GM21515 (cell line): Measurements from ENCODE around the gene OR51A2.
"Not testable (repeated sequence)": the region's sequence is repeated elsewhere in the genome, so short reads cannot be mapped to it uniquely, and the experiment has no call there.

Source experiments
- ATAC-seq: cut with Tn5 transposase; IDR thresholded peaks from one replicate; pipeline ENCODE4 v1.9.1; 2021; ENCODE audit not compliant: unreplicated experiment

OR51A2 gene, protein sequence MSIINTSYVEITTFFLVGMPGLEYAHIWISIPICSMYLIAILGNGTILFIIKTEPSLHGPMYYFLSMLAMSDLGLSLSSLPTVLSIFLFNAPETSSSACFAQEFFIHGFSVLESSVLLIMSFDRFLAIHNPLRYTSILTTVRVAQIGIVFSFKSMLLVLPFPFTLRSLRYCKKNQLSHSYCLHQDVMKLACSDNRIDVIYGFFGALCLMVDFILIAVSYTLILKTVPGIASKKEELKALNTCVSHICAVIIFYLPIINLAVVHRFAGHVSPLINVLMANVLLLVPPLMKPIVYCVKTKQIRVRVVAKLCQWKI

DNA sequence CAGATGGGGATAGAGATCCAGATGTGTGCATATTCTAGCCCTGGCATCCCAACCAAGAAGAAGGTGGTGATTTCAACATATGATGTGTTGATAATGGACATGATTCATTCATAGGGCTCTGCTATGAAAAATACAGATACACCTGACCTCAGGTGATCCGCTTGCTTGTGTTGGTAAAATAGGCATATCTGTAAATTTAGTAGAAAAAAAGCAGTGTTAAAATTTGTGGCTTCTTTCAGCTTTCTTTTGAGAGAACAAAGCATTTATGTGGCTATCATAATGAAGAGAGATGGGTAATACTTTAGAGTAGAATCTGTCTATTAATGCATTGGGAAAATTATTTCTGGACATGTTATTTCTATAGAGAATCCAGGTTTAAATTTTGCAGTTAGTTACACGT is at the start of gene OR51A2:
OR51A2 (minus strand) TSS at position 101 of the 400 bp plus-strand sequence; CDS start at position 101, 0 bp downstream.
- ATAC-seq = not testable (repeated sequence)

DNA sequence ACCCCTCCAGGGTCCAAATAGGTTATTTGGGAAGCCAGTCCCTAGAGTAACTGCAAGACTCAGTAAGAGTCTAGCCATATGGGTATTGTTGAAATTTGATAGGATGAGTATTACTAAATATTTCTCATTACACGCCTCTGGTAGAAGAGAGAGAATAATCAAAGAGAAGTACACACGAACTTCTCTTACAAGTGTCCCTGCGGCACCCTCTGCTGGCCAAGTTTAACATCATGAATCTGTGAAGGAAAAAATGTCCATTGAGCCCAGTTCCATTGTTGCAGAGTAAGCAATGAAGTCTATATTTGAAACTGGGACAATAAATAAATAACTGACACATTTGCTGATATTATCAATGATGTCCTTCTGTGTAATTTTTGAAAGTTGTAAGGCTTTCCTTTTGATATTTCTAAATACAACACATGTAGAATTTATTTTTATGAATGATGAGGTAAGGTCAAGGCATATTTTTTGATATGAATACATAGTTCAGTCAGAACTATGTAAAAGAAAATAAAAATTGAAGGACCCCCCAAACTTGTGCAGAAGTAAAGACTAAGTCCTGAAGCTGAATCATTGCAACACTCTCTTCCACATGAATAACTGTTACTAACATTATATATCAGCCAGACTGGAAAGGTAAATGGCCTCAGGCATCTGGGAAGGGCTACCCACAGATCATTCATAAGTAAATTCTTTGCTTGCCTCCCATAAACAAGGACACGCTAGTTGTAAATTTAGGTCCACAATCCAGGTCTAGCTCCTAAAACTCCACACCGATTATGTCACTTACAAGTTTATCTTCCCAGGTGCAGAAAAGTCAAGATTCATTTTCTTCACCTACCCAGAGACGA is 49.1 kb upstream of the OR51A2 start:
- no peak for ATAC-seq

DNA sequence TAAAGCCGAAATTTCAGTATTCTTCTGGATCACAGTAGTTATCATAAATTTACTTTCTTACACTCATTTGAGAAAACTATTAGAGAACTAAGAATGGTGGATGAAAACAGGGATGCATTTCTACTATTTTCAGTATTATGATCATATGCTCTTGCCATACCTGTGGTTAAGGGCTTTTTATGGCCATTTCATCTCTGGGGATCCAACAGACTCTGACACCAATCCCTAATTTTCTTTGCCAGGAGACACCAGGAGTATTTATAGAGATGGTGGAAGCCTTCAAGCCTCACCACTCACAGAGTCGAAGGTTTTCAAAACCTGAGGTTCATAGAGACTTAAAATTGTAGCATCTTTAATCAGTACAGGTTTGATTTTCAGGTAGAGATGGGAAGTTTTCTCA is 39.0 kb upstream of the OR51A2 start, which contains the start of gene OR51L1:
OR51L1 (plus strand) TSS at position 301 of the 400 bp plus-strand sequence. CDS start 4,132 bp downstream, outside the sequence.
- no peak for ATAC-seq

DNA sequence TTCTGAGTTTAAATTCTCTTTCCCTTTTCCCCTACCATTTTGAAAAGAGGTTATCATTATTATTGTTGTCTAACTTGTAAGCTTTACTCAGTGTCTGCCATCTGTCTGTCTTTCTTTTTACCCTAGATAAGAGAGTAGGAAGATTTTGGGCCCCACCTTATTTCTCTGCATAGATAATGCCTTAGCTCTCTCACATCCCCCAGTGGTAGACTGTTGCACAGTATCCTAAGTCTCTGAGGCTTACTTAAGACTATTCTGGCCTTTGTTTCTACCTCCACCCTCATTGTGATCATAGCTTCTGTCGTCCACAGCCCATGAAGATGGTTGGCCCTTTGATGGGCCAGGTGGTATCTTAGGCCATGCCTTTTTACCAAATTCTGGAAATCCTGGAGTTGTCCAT is 35.5 kb upstream of the OR51A2 start:
- ATAC-seq = no peak

DNA sequence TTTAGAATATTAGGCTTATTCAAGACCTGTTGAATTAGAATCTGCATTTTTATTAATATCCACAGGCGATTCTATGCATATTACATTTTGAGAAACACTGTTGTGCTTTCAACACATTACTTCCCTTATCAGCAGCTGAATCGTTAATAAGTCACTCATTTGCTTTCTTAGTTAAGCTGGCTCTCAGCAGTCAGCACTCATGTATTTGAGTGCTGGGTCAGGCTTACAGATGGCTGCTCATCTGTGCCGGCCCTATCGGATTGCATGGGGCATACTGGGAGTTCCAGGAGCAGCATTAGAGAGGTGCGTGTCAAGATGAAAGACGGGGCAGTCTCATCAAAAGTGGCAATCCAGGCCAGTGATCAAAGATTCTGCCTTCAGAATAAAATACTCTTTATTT is 28.3 kb upstream of the OR51A2 start:
- ATAC-seq = no peak

DNA sequence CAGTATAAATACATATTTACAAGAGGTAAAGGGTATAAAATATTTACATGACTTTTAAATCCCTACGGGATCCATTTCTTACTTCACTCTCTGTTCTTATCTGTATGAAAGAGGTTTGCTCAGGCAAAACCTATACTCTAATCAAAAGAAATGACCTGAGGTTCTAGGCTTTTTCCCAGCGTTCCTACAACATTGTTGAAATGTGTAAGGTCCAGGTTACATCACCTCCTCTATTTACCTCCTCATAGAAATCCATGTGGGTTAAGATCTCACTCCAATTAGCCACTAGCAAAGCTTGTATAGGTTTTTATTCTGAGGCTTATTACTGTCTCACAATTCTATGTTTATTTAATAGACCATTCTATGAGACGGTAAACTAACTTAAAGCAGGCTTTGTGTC is 27.2 kb upstream of the OR51A2 start:
- no peak for ATAC-seq

DNA sequence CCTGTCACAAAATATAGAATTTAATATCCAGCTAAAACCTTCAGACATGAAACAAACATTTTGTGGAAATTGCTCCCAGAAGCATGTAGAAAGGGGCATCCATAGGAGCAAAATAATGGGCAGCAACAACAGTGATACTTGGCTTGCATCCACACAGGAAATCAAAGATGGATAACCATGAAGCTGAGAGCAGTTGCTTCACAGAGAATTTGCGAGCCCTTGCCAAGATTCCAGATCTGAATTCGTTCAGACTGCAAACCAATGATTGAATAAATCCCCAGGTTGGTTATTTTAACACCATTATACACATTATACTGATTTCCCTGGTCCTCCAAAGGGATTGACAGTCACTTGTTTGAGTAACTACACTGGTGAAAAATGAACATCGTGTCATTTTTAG is 23.5 kb upstream of the OR51A2 start:
- no peak for ATAC-seq

DNA sequence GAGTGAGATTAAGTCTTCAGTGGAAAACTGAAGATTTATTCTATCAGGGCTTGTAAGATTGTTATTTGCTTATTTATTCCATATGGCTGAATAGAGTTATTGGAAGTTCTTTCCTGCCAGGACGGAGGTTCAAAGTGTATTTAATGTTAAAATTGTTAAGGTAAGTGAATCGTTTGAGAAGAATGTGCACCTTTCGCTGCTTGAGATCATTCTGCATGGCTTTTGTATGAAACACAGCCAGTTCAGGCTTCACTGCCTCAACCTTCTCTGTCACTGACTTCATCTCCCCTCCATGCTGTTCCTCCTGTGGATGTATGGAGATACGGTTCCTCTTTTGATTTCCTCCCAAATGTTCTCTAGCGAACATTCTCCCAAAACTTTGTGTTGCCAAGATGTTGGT is 19.9 kb upstream of the OR51A2 start:
- no peak for ATAC-seq

DNA sequence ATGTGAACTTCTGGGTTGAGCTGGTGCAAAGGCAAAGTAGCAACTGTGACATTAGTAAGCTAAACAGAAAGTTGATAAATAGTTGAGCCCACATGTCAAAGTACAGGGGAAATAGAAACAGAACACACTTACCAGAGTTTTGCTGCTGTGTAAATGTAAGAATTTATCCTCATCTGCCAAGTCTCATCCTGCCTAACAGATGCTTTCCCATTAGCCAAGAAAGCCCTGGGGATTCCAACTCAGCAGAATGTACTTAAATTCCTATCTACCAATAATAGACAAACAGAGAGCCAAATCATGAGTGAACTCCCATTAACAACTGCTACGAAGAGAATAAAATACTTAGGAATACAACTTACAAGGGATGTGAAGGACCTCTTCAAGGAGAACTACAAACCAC is 7.3 kb upstream of the OR51A2 start:
- ATAC-seq = no peak

DNA sequence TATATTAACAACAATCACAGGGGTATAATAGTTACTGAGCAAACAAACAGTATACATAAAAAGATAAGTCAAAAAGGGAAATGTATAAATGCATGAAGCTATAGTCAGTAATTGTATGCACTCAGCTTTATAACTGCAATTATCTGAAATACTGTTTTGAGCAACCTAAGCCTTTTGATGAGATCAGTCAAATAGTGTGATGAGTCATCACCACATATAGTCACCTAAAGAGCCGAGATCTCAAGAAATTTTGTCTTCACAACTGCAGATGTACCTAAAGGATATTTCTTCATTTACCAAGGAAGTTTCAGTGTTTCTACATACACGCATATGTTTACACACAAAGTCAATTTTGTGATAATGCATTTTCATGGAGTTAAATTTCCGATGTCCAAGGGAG is 5.4 kb upstream of the OR51A2 start:
- no peak for ATAC-seq

DNA sequence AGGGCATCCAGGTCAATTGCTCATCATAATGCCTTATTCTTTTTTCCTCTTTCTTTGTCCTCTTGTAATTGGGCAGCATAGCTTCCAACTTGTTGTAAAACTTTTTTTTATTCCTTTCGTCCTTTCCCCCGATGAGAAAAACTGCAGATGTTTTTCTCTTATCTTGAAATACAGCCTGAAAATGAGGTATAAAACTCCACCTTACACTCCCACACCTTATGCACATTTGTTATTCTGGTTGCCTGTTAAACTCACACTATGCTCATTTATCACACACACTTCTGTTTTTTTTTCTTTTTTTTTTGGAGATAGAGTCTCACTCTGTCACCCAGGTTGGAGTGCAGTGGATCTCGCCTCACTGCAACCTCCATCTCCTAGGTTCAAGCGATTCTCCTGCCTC is 1.9 kb upstream of the OR51A2 start:
- no peak for ATAC-seq

DNA sequence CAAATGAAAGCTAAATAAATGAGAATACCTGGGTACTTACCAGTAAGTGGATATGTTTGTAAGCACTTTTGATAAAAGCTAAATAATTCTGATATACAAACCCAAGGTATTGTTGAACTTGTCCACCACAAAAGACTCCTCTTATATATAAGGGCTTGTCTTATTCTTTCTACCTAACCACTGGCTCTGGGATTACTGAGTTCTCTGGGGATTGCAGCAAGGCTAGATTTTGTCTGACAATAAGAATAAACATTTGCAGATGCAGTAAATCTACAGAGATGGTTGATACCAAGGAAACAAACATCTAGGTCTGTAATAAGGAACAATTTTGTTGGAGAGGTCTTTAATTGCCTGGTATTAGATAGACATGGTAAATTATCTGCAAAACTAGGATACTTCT is 8.0 kb downstream of the OR51A2 start, which contains the start of gene OR51A4:
OR51A4 (minus strand) TSS at position 101 of the 400 bp plus-strand sequence. CDS start 505 bp downstream, outside the sequence.
- no peak for ATAC-seq

DNA sequence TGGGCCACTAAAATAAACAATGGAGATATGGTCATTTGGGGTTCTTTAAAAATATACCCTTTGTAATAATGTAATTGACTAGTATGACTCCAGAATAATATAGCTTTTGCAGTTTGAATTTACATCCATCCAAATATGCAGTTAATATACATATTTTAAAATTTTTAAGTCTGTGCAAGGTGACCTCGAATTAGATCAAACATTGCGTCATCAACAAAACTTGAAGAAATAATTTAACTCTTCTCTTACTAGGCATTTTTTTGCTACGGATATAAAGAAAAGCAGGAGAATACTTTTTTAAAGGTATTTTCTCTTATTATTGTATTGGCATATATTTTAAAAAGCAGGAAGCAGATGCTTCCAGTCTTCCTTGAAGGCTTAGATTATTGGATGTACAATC is 18.8 kb downstream of the OR51A2 start:
- ATAC-seq = no peak

DNA sequence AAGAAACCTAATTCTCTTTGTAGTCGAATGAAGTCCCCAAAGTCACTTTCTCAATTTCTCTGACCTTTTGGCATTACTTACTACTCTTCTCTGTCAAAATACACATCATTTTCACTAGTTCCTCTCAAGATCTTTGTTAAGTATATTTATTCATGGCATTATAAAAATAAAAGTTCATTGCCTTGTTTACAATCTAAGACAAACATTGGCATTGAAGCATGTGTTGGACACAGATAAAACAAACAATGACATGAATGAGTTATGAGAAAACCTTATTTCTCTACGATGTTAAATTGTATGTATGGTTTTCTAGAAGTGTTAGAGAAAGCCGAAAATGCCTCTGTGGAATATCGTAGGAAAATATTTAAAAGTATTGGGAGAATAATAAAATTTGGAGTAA is 22.8 kb downstream of the OR51A2 start:
- no peak for ATAC-seq

DNA sequence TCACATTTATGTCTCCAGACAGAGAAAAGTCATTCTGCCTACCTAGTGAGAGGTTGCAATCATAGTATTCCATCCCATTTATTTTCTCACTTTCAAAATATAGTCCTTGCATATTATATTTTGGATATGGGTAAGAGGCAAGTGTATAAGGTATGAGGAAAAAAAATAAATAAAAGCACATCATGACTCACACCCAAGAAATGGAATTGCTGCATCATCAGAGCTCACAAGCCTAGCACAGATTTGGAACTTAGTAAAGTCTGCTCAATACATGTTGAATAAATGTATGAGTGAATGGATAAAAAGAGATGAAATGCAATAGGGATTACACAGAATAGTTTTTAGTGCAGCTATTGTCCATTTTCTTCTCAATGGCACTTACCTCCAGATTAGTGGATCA is 28.9 kb downstream of the OR51A2 start:
- ATAC-seq = no peak

DNA sequence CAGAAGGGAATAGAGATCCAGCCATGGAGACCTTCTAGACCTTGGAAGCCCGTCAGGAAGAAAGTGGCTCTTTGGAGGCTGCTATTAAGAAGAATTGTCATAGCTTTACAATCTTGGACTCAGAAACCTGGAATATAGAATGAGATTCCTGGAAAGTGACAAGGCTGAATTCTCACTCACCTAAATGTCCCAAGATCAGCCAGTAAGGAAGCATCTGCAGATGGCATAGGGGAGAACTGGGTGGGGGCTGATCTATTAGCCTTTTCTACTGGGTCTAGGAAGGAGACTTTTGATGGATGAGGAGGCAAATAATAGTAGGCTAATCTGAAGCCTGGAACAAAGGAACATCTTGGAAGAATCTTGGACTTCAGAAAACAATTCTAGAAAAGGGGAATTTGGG is 31.3 kb downstream of the OR51A2 start, which contains the start of gene OR51G1:
OR51G1 (minus strand) TSS at position 101 of the 400 bp plus-strand sequence; CDS start at position 101, 0 bp downstream.
- ATAC-seq = no peak

DNA sequence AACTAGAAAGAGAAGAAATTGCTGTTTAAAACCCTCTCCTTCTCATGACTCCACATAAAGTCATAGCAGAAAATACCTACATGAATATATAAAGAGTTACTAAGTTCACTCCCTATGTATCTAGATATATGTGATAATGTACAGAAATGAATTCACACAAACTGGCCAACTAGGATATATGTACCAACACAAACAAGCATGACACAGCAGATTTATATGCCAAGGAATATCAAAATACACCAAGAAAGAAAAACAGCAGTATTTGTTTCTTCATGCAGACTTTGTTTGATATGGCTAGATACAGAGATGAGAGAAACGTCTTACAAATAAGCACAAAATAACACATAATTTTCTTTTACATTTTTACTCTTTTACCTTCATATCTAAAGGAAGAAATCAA is 33.2 kb downstream of the OR51A2 start:
- ATAC-seq = no peak

DNA sequence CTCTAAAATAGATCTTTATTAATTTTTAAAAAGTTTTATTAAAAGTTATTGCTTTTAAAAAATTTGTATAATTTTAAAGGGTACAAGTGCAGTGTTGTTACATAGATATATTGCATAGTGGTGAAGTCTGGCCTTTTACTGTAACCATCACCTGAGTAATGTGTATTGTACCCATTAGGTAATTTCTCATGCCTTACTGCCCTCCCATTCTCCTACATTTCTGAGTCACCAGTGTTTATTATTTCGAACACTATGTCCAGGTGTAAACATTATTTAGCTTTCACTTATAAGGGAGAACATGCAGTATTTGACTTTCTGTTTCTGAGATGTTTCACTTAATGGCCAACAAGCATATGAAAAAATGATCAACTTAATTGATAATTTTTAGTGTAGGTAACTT is 33.7 kb downstream of the OR51A2 start:
- no peak for ATAC-seq

DNA sequence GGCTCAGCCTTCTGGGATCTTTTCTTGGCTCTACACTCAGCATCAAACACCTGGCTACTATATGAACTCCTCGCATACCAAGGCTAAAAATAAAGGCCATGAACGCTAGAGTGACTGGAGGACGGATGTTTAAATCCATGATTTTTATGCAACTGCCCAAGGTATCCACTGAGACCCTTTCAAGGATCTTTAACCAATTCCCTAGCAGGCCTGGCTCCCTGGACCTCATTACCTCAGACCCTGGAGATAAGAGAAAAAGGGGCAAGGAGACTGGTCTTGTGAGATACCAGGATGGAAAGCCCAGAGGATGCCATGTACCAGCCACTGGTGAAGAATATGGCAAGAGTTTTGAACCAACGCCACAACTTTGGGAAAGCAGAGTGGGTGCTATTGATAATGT is 36.3 kb downstream of the OR51A2 start, which contains the start of gene OR51G2:
OR51G2 (minus strand) TSS at position 101 of the 400 bp plus-strand sequence. CDS start 3,687 bp downstream, outside the sequence.
- ATAC-seq = no peak

DNA sequence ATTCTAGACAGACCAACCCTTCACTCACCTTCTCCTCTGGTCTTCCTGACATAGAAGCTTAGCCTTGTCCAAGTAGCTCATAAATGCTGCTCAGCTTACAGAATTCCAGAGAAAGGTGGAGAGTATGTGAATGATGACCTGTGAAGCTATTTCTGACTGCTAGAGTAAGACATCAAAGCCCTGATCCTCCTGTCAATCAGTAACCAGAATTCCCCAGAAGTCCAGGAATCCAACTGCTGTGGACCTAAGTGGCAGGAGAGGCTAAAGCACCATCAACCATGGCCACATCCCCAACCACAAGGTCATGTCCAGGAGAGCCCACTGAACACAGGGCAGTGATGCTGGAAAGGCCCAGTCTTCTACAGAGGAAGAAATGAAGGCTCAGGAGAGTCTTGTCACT is 38.9 kb downstream of the OR51A2 start:
- ATAC-seq = no peak
